Fibroblast of villous mesenchyme (primary cell): ENCODE measurements around the gene SLC19A1. TPM values are rescaled to one million over a fixed set of nuclear protein-coding genes. Genes with fewer than 3 reads are reported as not detected.

Source experiments
- DNase-seq: peaks from one replicate; pipeline ENCODE4 v3.0.0-alpha.2; 2010; ENCODE audit warnings: low read depth
- H3K4me3 ChIP-seq: 2 replicates; pipeline ENCODE4 v1.5.1; 2011; ENCODE audit warnings: low read depth, mild to moderate bottlenecking, low read length
- total RNA-seq: library from RNA; depleted of rRNA; stranded (reverse); fragments of >200 nt; gene quantifications from 2 replicates; pipeline ENCODE4 v1.2.3, GENCODE V29; 2012
- TF ChIP-seq, protein P1 (sequence below): IDR thresholded peaks from 2 replicates; pipeline ENCODE4 v1.5.1; 2012; ENCODE audit warnings: low read depth, mild to moderate bottlenecking, low read length; ENCODE audit not compliant: insufficient read depth

The SLC19A1 gene
- total RNA-seq, 1 donor: 6.5 TPM

- TF ChIP-seq, protein P1, sequence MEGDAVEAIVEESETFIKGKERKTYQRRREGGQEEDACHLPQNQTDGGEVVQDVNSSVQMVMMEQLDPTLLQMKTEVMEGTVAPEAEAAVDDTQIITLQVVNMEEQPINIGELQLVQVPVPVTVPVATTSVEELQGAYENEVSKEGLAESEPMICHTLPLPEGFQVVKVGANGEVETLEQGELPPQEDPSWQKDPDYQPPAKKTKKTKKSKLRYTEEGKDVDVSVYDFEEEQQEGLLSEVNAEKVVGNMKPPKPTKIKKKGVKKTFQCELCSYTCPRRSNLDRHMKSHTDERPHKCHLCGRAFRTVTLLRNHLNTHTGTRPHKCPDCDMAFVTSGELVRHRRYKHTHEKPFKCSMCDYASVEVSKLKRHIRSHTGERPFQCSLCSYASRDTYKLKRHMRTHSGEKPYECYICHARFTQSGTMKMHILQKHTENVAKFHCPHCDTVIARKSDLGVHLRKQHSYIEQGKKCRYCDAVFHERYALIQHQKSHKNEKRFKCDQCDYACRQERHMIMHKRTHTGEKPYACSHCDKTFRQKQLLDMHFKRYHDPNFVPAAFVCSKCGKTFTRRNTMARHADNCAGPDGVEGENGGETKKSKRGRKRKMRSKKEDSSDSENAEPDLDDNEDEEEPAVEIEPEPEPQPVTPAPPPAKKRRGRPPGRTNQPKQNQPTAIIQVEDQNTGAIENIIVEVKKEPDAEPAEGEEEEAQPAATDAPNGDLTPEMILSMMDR: no peak
- H3K4me3 ChIP-seq: no peak overlapping the region
- no peak for DNase-seq
Observed at GRCh38 chr21:45485686-45486442, 56.4 kb downstream of the SLC19A1 start.

- TF ChIP-seq, protein P1: no peak
Observed at GRCh38 chr21:45484318-45484717, 57.9 kb downstream of the SLC19A1 start.

DNA sequence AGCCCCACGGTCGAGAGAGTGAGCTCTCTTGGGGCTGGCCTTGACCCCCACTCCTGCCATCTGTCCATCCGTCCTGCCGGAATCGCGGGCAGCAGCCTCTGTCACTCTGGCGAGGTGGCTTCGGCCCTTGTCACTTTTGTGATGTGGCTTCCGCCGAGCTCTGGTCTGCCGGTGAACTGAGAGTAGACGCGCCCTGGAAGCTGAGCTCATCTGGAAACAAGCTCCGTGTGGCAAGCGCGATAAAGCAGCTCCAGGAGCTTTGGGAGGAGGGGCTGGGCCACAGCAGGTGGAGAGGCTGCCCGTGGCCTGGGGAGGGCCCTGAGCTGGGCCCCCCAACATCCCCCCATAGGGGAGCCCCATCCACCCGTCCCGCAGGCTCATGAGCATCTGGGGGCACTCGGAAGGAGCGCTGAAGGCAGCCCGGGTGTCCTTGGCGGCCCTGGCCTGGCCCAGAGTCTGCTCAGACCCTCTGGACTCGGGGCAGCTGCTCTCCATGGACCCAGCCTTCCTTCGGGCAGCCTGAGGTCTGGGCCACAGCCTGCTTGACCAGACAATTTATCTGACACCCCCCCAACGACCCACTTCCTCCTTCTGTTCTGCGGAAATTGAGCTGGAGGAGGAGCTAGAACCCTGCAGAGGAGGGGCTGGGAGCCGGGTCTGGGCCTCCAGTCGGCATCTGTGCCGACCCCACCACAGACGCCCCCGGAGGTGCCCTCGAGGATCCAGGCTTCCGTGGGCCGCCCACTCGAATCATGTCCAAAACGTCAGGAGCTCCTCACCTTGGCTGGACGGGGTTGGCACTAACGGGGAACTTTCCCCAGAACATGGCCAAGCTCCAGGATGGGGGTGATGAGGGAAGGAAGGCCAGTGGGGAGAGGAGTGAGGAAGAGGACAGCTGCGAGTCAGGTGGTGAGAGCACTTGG, 59.1 kb downstream of the SLC19A1 start:
- DNase-seq: no peak
- no peak overlapping the region for H3K4me3 ChIP-seq
- TF ChIP-seq, protein P1: no peak

More at GRCh38 chr21:45484318-45484717, 57.9 kb downstream of the SLC19A1 start:
- no peak for DNase-seq
- no peak overlapping the region for H3K4me3 ChIP-seq

GRCh38 chr21:45481977-45482898, 60.0 kb downstream of the SLC19A1 start:
- TF ChIP-seq, protein P1: no peak
- no peak for DNase-seq
- H3K4me3 ChIP-seq: no peak overlapping the region

DNA sequence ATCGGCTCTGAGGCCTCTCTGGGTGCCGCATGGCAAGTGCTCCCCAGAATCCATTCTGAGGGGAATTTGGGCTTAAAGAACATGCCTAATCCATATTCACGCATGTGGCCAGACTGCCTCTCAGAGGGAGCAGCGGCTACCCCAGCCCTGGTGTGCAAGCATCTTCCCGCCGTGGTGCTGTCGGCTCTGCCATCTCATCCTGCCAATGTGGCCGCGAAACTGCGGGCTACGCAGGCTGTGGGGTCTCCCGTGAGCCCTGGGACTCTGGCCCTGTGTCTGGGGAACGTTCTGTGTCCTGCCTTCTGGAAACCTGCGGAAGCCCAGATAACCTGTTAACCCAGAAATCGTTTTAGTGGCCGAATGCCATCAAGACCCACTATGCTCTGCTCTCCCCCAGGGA, 60.7 kb downstream of the SLC19A1 start:
- TF ChIP-seq, protein P1: no peak
- H3K4me3 ChIP-seq: no peak overlapping the region
- DNase-seq: no peak
